GM21447 (cell line): ENCODE data around the gene MAT1A.
"Not testable (repeated sequence)": the region's sequence is repeated elsewhere in the genome, so short reads cannot be mapped to it uniquely, and the experiment has no call there.

ENCODE experiments used
- ATAC-seq: cut with Tn5 transposase; IDR thresholded peaks from one replicate; pipeline ENCODE4 v1.9.1; 2021; ENCODE audit not compliant: unreplicated experiment

Gene MAT1A

GRCh38 chr10:80265740-80266512 lies 23.5 kb downstream of the MAT1A start:
- no peak for ATAC-seq

GRCh38 chr10:80264081-80265056 lies 25.1 kb downstream of the MAT1A start:
- no peak for ATAC-seq

- ATAC-seq: no peak
Observed at GRCh38 chr10:80261316-80262030, 28.0 kb downstream of the MAT1A start.

- ATAC-seq: no peak
Observed at GRCh38 chr10:80260295-80261243, 28.9 kb downstream of the MAT1A start.

GRCh38 chr10:80259405-80259871 lies 30.0 kb downstream of the MAT1A start:
- no peak for ATAC-seq

GRCh38 chr10:80256798-80257197 lies 32.7 kb downstream of the MAT1A start:
- not testable (repeated sequence) for ATAC-seq

- not testable (repeated sequence) for ATAC-seq
Observed at GRCh38 chr10:80254726-80255125, 34.7 kb downstream of the MAT1A start.

GRCh38 chr10:80253963-80254271 lies 35.5 kb downstream of the MAT1A start:
- peak; percentile 31 for ATAC-seq

- ATAC-seq: peak; percentile 86
Observed at GRCh38 chr10:80253266-80253962, 36.0 kb downstream of the MAT1A start.

- ATAC-seq: no peak
Observed at GRCh38 chr10:80252296-80252887, 37.1 kb downstream of the MAT1A start.

- ATAC-seq: not testable (repeated sequence)
Observed at GRCh38 chr10:80251703-80252280, 37.7 kb downstream of the MAT1A start.

GRCh38 chr10:80250399-80250798 lies 39.1 kb downstream of the MAT1A start:
- ATAC-seq: not testable (repeated sequence)

- ATAC-seq: not testable (repeated sequence)
Observed at GRCh38 chr10:80249906-80250305, 39.6 kb downstream of the MAT1A start.

- not testable (repeated sequence) for ATAC-seq
Observed at GRCh38 chr10:80247611-80248010, 41.8 kb downstream of the MAT1A start.

GRCh38 chr10:80244371-80244770 lies 45.1 kb downstream of the MAT1A start:
- ATAC-seq: not testable (repeated sequence)

- not testable (repeated sequence) for ATAC-seq
Observed at GRCh38 chr10:80242341-80242740, 47.1 kb downstream of the MAT1A start.

- ATAC-seq: not testable (repeated sequence)
Observed at GRCh38 chr10:80236457-80236856, 53.0 kb downstream of the MAT1A start.
